Measurements from ENCODE around the gene CPHXL.

GRCh38 chr16:75754141-75754540 is 27.9 kb upstream of the CPHXL start:
- TF ChIP-seq CTCF (conservative IDR thresholded peaks at IDR 0.05 in 1 of 2, IDR thresholded peaks at IDR 0.05 in 1 of 2; ENCODE audit: extremely low read depth in 1 of 2, insufficient read depth in 1 of 2, low read depth in 1 of 2, low read length in 2 of 2) (no peak), EZH2 (IDR thresholded peaks at IDR 0.05; ENCODE audit: borderline replicate concordance, low read length) (no peak)
